Mucosa of rectum (tissue), 2 donors: ENCODE results near the gene COL1A1.

ENCODE experiments used
- H3K27ac ChIP-seq, 2 donors: one replicate each; pipeline ENCODE4 v1.7.0; 2013; ENCODE audit warnings: inconsistent platforms in 2 of 2, low read depth in 2 of 2, low read length in 2 of 2
- H3K27me3 ChIP-seq, 2 donors: one replicate each; pipeline ENCODE4 v1.7.0; 2013; ENCODE audit warnings: low read length in 2 of 2; ENCODE audit not compliant: control insufficient read depth in 2 of 2, insufficient read depth in 2 of 2
- H3K36me3 ChIP-seq, 2 donors: one replicate each; pipeline ENCODE4 v1.7.0; 2013; ENCODE audit warnings: low read length in 2 of 2; ENCODE audit not compliant: control insufficient read depth in 2 of 2, insufficient read depth in 2 of 2
- H3K4me1 ChIP-seq, 2 donors: one replicate each; pipeline ENCODE4 v1.7.0; 2013; ENCODE audit warnings: low read length in 2 of 2, mild to moderate bottlenecking in 1 of 2; ENCODE audit not compliant: control insufficient read depth in 2 of 2, insufficient read depth in 2 of 2
- H3K4me3 ChIP-seq, 2 donors: one replicate each; pipeline ENCODE4 v1.7.0; 2013; ENCODE audit warnings: low read length in 2 of 2
- H3K9ac ChIP-seq, 2 donors: one replicate each; pipeline ENCODE4 v1.7.0; 2013; ENCODE audit warnings: low read length in 2 of 2, low read depth in 1 of 2, mild to moderate bottlenecking in 1 of 2
- H3K9me3 ChIP-seq, 2 donors: one replicate each; pipeline ENCODE4 v1.7.0; 2013; ENCODE audit warnings: low read length in 2 of 2; ENCODE audit not compliant: control insufficient read depth in 2 of 2
- donor health status: healthy.
- donor health status: Normal muscosa, but diverticular disease.

The COL1A1 gene

GRCh38 chr17:50148226-50149090 lies 53.0 kb downstream of the COL1A1 start:
- peak overlapping the region; percentile 69 to 79 for H3K4me3 ChIP-seq
- H3K27ac ChIP-seq, result peak overlapping the region; percentile 88 to 92
- peaks cover 51% of the 10 kb centered on the region in 2 donors for H3K4me1 ChIP-seq
- H3K9me3 ChIP-seq, result no peaks in the 10 kb centered on the region
- H3K27me3 ChIP-seq, result no peaks in the 10 kb centered on the region
- H3K36me3 ChIP-seq, result peaks cover 16 to 24% of the 10 kb centered on the region in 2 donors
- H3K9ac ChIP-seq, result peak overlapping the region; percentile 32 to 56

GRCh38 chr17:50147841-50148225 lies 53.6 kb downstream of the COL1A1 start:
- Histone ChIP-seq H3K27me3 (no peaks in the 10 kb centered on the region), H3K36me3 (peaks cover 20 to 30% of the 10 kb centered on the region in 2 donors), H3K4me1 (peaks cover 50 to 51% of the 10 kb centered on the region in 2 donors), H3K4me3 (peak overlapping the region; percentile 69 to 79), H3K9ac (peak overlapping the region; percentile 32 to 56), H3K9me3 (no peaks in the 10 kb centered on the region), H3K27ac (peak overlapping the region; percentile 88 to 92)

GRCh38 chr17:50146927-50147665 lies 54.3 kb downstream of the COL1A1 start:
- Histone ChIP-seq H3K27ac (peak overlapping the region in 1 of 2 donors; percentile 92), H3K9ac (peak overlapping the region; percentile 41 to 61), H3K4me1 (peaks cover 45% of the 10 kb centered on the region in 2 donors), H3K27me3 (no peaks in the 10 kb centered on the region), H3K4me3 (peak overlapping the region; percentile 69 to 79), H3K9me3 (no peaks in the 10 kb centered on the region), H3K36me3 (peaks cover 22 to 37% of the 10 kb centered on the region in 2 donors)

GRCh38 chr17:50146230-50146926 lies 55.1 kb downstream of the COL1A1 start:
- no peaks in the 10 kb centered on the region for H3K27me3 ChIP-seq
- H3K4me3 ChIP-seq, result peak overlapping the region; percentile 54 to 79
- peaks cover 28 to 43% of the 10 kb centered on the region in 2 donors for H3K36me3 ChIP-seq
- H3K27ac ChIP-seq, result peak overlapping the region in 1 of 2 donors; percentile 92
- H3K9ac ChIP-seq, result peak overlapping the region; percentile 41 to 61
- no peaks in the 10 kb centered on the region for H3K9me3 ChIP-seq
- peaks cover 41 to 42% of the 10 kb centered on the region in 2 donors for H3K4me1 ChIP-seq

- Histone ChIP-seq H3K27ac (no peak overlapping the region), H3K4me3 (no peak overlapping the region), H3K4me1 (peaks cover 37 to 38% of the 10 kb centered on the region in 2 donors), H3K36me3 (peaks cover 34 to 49% of the 10 kb centered on the region in 2 donors), H3K27me3 (no peaks in the 10 kb centered on the region), H3K9ac (no peak overlapping the region), H3K9me3 (no peaks in the 10 kb centered on the region)
Measured at GRCh38 chr17:50145532-50146229, 55.8 kb downstream of the COL1A1 start.

DNA sequence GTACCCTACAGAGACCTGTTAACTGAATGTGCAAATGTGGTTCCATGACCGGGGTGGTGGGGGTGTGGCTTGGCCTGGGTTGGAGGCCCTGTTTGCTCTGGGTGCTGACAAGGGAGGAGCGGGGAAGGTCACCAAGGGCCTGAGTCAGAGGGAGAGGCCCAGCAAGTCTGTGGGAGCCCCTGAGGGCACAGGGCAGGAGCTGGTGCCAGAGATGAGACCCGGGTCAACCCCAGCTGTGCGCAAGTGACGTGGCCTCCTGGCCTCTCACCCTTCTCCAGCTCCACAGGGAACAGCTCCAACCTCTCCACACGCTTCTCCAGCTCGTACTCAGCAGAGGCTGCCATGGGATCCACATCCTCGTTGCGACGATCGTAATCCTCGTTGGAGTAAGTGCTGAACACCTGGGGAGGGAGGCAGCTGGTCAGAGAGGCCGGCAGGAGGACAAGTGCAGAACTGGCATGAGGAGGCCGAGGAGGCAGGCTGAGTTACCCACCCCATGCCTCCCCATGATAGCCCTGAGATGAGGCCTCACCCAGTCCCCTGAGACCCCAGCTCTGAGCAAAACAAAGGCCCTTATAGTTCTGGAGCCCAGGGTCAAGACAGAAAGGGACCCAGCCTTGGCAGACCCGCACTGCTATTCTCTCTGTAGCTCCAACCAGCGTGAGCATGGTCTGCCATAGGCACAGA lies 56.4 kb downstream of the COL1A1 start:
- no peak overlapping the region for H3K27ac ChIP-seq
- H3K36me3 ChIP-seq, result peaks cover 39 to 54% of the 10 kb centered on the region in 2 donors
- no peak overlapping the region for H3K9ac ChIP-seq
- no peaks in the 10 kb centered on the region for H3K27me3 ChIP-seq
- H3K9me3 ChIP-seq, result no peaks in the 10 kb centered on the region
- H3K4me1 ChIP-seq, result peaks cover 38 to 43% of the 10 kb centered on the region in 2 donors
- no peak overlapping the region for H3K4me3 ChIP-seq

DNA sequence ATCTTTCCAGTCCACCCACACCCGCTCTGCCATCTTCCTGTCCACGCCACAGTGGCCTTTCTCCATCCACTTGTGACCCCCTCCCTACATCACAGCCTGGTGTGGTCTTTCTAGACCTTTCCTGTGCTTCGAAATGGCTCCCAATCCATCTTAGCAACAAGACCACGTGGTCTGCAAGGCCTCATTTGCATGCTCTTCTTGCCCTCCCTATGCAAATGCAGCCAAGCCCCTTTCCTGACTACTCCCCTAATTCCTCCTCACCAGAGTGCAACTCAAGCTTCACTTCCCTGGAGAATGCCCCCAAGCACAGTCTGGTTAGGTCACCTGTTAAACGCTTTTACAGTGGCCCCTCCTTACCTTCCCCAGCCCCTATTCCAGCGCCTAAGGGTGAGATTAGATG lies 57.1 kb downstream of the COL1A1 start:
- H3K27ac ChIP-seq, result no peak overlapping the region
- H3K9ac ChIP-seq, result no peak overlapping the region
- H3K36me3 ChIP-seq, result peaks cover 39 to 58% of the 10 kb centered on the region in 2 donors
- peaks cover 37 to 44% of the 10 kb centered on the region in 2 donors for H3K4me1 ChIP-seq
- no peaks in the 10 kb centered on the region for H3K9me3 ChIP-seq
- H3K27me3 ChIP-seq, result no peaks in the 10 kb centered on the region
- no peak overlapping the region for H3K4me3 ChIP-seq

DNA sequence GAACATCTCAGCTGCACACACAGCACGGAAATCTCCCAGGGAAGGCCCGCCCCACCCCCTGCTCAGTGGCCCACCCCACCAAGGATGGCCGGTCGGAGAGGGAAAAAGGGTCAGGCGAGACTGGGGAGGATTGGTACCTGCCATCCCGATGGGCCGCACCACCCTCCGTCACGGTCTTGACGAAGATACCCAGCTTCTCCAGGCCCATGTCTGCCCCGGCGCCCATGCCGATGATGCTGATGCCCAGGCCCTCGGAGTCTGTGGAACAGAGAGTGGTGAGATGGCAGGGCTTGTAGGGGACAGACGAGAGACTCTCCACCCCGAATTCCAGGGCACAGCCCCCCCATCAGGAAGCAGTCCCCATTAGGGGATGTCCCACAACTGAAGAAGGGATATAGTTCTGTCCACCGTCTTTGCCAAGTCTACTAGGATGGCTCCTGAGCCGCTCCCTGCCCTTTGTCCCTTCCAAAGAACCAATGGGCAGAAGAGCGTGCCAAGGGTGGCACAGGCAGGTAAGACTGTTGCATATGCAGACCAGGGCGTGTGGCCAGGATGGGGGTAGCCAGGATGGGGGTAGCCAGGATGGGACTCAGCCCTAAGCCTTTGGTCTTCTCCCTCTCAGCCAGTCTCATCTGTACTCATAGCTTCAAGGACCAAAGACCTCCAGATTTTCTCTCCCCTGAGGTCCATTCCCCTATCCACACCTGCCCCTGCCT lies 57.8 kb downstream of the COL1A1 start:
- Histone ChIP-seq H3K36me3 (peaks cover 47 to 66% of the 10 kb centered on the region in 2 donors), H3K27me3 (no peaks in the 10 kb centered on the region), H3K4me3 (no peak overlapping the region), H3K27ac (no peak overlapping the region), H3K9ac (no peak overlapping the region), H3K9me3 (no peaks in the 10 kb centered on the region), H3K4me1 (peaks cover 32 to 41% of the 10 kb centered on the region in 2 donors)

DNA sequence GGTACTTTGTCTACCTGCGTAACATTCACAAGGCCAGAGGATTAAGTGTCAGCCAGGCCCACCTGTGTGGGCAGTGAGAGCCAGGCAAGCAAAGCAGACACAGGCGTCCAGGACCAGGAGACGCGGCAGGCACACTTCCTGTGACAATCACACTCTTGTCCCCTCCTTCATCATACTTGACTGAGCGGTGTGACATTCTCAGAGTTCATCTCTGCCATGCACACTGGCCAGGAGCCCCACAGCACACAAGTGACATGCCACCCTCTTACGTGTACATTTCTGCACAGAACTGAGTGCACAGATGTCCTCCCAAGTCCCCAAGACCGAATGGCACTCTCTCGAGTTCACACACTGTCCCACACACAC lies 59.7 kb downstream of the COL1A1 start:
- H3K9me3 ChIP-seq, result no peaks in the 10 kb centered on the region
- H3K4me1 ChIP-seq, result peaks cover 13 to 24% of the 10 kb centered on the region in 2 donors
- H3K9ac ChIP-seq, result no peak overlapping the region
- H3K27ac ChIP-seq, result no peak overlapping the region
- H3K4me3 ChIP-seq, result no peak overlapping the region
- H3K27me3 ChIP-seq, result no peaks in the 10 kb centered on the region
- peaks cover 64 to 80% of the 10 kb centered on the region in 2 donors for H3K36me3 ChIP-seq
